IgD-negative memory B cell (primary cell): ENCODE measurements around the gene XIRP2. TPM values are rescaled to one million over a fixed set of nuclear protein-coding genes. Genes with fewer than 3 reads are reported as not detected.
"Not testable (repeated sequence)": the region's sequence is repeated elsewhere in the genome, so short reads cannot be mapped to it uniquely, and the experiment has no call there.

Source experiments
- H3K27ac Mint-ChIP-seq, 3 donors: one replicate each; pipeline ENCODE4 v1.8.0; 2020 to 2022; ENCODE audit warnings: mild to moderate bottlenecking in 3 of 3, mixed read lengths in 3 of 3, moderate library complexity in 1 of 3
- H3K27me3 Mint-ChIP-seq: one replicate; pipeline ENCODE4 v1.8.0; 2021; ENCODE audit warnings: mixed read lengths
- H3K36me3 Mint-ChIP-seq: one replicate; pipeline ENCODE4 v1.8.0; 2020; ENCODE audit warnings: mild to moderate bottlenecking, mixed read lengths
- H3K4me1 Mint-ChIP-seq, 3 donors: one replicate each; pipeline ENCODE4 v1.8.0; 2020 to 2022; ENCODE audit warnings: mixed read lengths in 3 of 3, mild to moderate bottlenecking in 1 of 3
- H3K4me3 Mint-ChIP-seq, 4 donors: one replicate each; pipeline ENCODE4 v1.8.0; 2020 to 2022; ENCODE audit warnings: mild to moderate bottlenecking in 4 of 4, mixed read lengths in 4 of 4, moderate library complexity in 3 of 4
- H3K9me3 Mint-ChIP-seq, 3 donors: one replicate each; pipeline ENCODE4 v1.8.0; 2020 to 2021; ENCODE audit warnings: mixed read lengths in 3 of 3, mild to moderate bottlenecking in 1 of 3
- polyA plus RNA-seq: library from polyadenylated mRNA; unstranded; fragments of 300-500 nt; fragmentation: Illumina TruSeq; gene quantifications from one replicate; pipeline ENCODE4 v1.2.3, GENCODE V29; 2021

The XIRP2 gene
- polyA plus RNA-seq, 1 donor from 2014 or later: not detected

- Mint-ChIP-seq H3K27ac (no peak overlapping the region), H3K27me3 (no peaks in the 10 kb centered on the region), H3K9me3 (no peaks in the 10 kb centered on the region), H3K4me1 (peaks cover 0 to 2% (median 0%) of the 10 kb centered on the region in 3 donors), H3K4me3 (no peak overlapping the region), H3K36me3 (no peaks in the 10 kb centered on the region)
Observed at GRCh38 chr2:167200019-167200418, 311.7 kb downstream of the XIRP2 start.

GRCh38 chr2:167209784-167210183, 321.5 kb downstream of the XIRP2 start:
- Mint-ChIP-seq H3K27ac (no peak overlapping the region), H3K4me3 (no peak overlapping the region), H3K4me1 (no peaks in the 10 kb centered on the region), H3K27me3 (no peaks in the 10 kb centered on the region), H3K36me3 (no peaks in the 10 kb centered on the region), H3K9me3 (no peaks in the 10 kb centered on the region)

DNA sequence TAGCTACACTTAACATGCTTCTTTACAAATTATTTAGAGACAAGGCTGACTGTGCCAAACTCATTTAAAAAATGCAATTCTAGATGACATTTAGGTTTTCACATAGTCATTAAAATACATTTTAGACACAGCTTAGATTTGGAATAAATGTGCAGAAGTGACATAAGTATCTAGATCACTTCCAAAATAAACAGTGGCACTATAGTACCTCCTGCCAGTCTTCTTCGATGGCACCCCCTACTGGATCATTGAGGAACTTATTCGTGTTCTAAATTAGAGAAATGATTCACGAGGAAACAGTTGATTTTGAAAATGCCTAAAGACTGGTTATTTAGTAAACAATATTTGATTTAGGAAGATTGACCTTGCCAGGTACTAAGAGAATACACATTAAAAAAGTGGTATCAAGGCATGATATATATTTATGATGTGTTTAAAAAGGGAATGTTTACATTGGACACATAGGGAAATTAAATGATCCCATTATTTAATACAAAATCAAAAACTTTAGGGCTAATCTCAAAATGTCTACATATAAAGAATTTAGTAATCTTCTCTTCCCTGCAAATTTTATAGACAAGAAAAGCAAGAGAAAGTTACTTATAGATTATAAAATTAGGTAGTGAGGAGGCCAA, 323.9 kb downstream of the XIRP2 start:
- H3K27me3 Mint-ChIP-seq: no peaks in the 10 kb centered on the region
- no peaks in the 10 kb centered on the region for H3K4me1 Mint-ChIP-seq
- no peak overlapping the region for H3K27ac Mint-ChIP-seq
- no peak overlapping the region for H3K4me3 Mint-ChIP-seq
- H3K9me3 Mint-ChIP-seq: no peaks in the 10 kb centered on the region
- no peaks in the 10 kb centered on the region for H3K36me3 Mint-ChIP-seq

DNA sequence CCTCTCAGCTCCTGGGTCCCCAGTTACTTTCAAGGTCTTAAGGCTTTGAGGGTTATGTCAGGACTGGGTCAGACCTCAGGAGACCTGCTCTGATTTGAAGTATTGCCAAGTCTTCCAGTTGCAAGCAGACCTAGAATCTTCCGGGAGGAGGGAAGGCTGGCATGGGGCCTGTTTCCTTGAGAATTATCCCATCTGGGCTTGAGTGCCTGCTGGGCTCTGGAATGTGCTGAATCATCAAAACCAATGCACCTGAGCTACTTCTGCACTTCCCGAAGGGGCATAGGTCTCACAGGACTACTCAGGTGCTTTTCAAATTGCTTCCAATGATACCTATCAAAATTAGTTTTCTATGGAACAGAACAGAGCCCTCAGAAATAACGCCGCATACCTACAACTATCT, 327.3 kb downstream of the XIRP2 start:
- Mint-ChIP-seq H3K4me3 (no peak overlapping the region), H3K36me3 (no peaks in the 10 kb centered on the region), H3K27me3 (no peaks in the 10 kb centered on the region), H3K9me3 (no peaks in the 10 kb centered on the region), H3K27ac (no peak overlapping the region), H3K4me1 (no peaks in the 10 kb centered on the region)

- H3K27ac Mint-ChIP-seq: no peak overlapping the region
- no peaks in the 10 kb centered on the region for H3K4me1 Mint-ChIP-seq
- no peaks in the 10 kb centered on the region for H3K9me3 Mint-ChIP-seq
- H3K27me3 Mint-ChIP-seq: no peaks in the 10 kb centered on the region
- H3K36me3 Mint-ChIP-seq: no peaks in the 10 kb centered on the region
- no peak overlapping the region for H3K4me3 Mint-ChIP-seq
Observed at GRCh38 chr2:167237478-167237877, 349.2 kb downstream of the XIRP2 start.

DNA sequence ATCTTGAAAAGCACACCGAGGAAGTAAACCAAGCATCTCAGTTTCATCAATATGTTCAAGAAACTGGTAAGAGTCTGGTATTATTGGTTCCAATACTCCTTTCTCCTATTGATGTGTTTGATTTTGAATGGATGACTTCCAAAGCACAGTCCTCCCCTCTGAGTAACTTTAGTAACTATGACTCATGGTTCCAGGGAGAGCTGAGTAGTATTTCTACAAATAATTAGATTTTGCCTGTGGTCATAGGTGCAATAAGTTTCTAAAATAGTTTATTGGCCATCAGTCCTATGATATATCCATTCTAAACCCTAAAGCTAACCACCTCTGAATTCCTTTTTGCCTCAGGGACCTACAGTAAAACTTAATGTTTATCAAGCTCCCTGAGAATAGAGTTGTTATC, 352.4 kb downstream of the XIRP2 start:
- no peaks in the 10 kb centered on the region for H3K9me3 Mint-ChIP-seq
- H3K4me3 Mint-ChIP-seq: no peak overlapping the region
- H3K27me3 Mint-ChIP-seq: no peaks in the 10 kb centered on the region
- H3K4me1 Mint-ChIP-seq: no peaks in the 10 kb centered on the region
- H3K36me3 Mint-ChIP-seq: no peaks in the 10 kb centered on the region
- no peak overlapping the region for H3K27ac Mint-ChIP-seq

DNA sequence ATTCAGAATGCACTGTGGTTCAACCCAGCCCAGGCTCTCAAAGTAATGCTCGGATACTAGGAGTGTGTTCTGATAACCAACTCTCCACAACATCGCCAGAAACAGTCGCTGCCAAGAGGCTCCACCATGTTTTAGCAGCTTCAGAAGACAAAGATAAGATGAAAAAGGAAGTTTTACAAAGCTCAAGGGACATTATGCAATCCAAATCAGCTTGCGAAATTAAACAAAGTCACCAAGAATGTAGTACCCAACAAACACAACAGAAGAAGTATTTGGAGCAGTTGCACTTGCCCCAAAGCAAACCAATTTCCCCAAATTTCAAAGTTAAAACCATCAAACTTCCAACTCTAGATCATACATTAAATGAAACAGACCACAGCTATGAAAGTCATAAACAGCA, 360.9 kb downstream of the XIRP2 start:
- peaks cover 3% of the 10 kb centered on the region for H3K36me3 Mint-ChIP-seq
- H3K27ac Mint-ChIP-seq: no peak overlapping the region
- H3K4me3 Mint-ChIP-seq: no peak overlapping the region
- H3K9me3 Mint-ChIP-seq: peaks cover 0 to 13% (median 5%) of the 10 kb centered on the region in 3 donors
- H3K27me3 Mint-ChIP-seq: peaks cover 2% of the 10 kb centered on the region
- no peaks in the 10 kb centered on the region for H3K4me1 Mint-ChIP-seq

- Mint-ChIP-seq H3K4me3 (no peak overlapping the region), H3K9me3 (peaks cover 0 to 13% (median 9%) of the 10 kb centered on the region in 3 donors), H3K27ac (no peak overlapping the region), H3K27me3 (no peaks in the 10 kb centered on the region), H3K4me1 (no peaks in the 10 kb centered on the region), H3K36me3 (peaks cover 3% of the 10 kb centered on the region)
Observed at GRCh38 chr2:167253025-167253424, 364.7 kb downstream of the XIRP2 start.

GRCh38 chr2:167254721-167255120, 366.4 kb downstream of the XIRP2 start:
- Mint-ChIP-seq H3K27me3 (no peaks in the 10 kb centered on the region), H3K27ac (no peak overlapping the region)

GRCh38 chr2:167258712-167259111, 370.4 kb downstream of the XIRP2 start:
- no peaks in the 10 kb centered on the region for H3K36me3 Mint-ChIP-seq
- H3K9me3 Mint-ChIP-seq: peaks cover 0 to 4% (median 0%) of the 10 kb centered on the region in 3 donors
- H3K27ac Mint-ChIP-seq: no peak overlapping the region
- no peaks in the 10 kb centered on the region for H3K27me3 Mint-ChIP-seq
- H3K4me1 Mint-ChIP-seq: no peaks in the 10 kb centered on the region
- H3K4me3 Mint-ChIP-seq: no peak overlapping the region

More at GRCh38 chr2:167254721-167255120, 366.4 kb downstream of the XIRP2 start:
- H3K36me3 Mint-ChIP-seq: no peaks in the 10 kb centered on the region
- no peak overlapping the region for H3K4me3 Mint-ChIP-seq
- H3K9me3 Mint-ChIP-seq: peaks cover 0 to 5% (median 0%) of the 10 kb centered on the region in 3 donors
- no peaks in the 10 kb centered on the region for H3K4me1 Mint-ChIP-seq

DNA sequence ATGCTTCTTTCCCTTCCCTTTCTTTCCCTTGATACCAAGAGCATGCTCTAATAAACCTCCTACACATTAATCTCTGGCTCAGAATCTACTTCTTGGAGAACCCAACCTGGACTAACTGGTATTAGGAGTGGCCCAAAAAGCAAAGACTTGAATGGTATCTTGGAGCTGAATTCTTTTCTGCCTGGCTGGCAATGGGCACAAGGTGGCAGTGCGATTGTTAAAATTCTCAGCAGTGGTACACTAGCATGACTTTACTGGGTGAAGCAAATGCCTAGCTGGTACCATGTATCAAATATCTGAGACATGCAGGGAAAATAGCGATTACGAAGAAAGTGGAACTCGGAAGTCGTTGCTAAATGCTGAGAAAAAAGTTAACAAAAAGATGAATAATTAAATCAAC, 376.1 kb downstream of the XIRP2 start:
- no peaks in the 10 kb centered on the region for H3K27me3 Mint-ChIP-seq
- no peak overlapping the region for H3K27ac Mint-ChIP-seq
- no peaks in the 10 kb centered on the region for H3K36me3 Mint-ChIP-seq
- H3K4me1 Mint-ChIP-seq: no peaks in the 10 kb centered on the region
- no peak overlapping the region for H3K4me3 Mint-ChIP-seq
- H3K9me3 Mint-ChIP-seq: peaks cover 4 to 9% (median 4%) of the 10 kb centered on the region in 3 donors

DNA sequence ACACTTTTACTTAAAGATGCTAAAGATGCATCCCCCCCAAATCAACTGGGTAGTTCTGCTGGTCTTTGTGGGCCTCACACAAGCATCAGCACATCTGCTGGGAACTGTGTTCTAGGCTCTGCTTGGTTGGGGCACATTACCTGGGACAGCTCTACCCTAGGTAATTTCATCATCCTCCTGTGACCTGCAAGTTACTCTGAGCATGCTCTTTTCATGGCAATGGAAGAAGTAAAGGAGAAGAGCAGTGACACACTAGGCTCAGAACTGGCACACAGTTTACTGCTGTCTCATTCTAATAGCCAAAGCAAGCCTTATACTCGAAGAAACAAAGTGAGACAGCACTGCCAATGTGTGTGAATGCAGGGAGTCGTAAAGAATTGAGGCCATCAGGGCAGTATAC, 376.7 kb downstream of the XIRP2 start:
- Mint-ChIP-seq H3K4me3 (no peak overlapping the region), H3K27me3 (no peaks in the 10 kb centered on the region), H3K36me3 (no peaks in the 10 kb centered on the region), H3K4me1 (no peaks in the 10 kb centered on the region), H3K27ac (no peak overlapping the region), H3K9me3 (peaks cover 4 to 9% (median 8%) of the 10 kb centered on the region in 3 donors)

DNA sequence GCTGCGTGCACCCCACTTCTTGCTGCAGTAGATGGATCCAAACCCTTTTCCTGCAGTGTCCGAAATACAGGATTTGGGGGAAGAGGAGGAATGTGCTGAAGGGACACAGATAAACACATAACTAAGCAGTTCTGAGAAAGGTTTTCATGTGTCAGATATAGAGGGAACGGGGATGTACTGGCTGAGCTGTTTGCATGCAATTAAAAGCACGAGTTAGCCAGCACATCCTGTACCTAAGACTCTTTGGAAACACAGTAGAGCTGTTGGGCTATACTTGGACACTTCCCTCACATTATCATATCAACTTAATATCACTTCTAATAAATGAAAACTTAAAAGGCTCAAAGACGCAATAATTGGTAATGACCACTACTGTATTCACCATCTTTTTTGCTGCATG, 377.4 kb downstream of the XIRP2 start:
- Mint-ChIP-seq H3K9me3 (peaks cover 4 to 9% (median 8%) of the 10 kb centered on the region in 3 donors), H3K27ac (no peak overlapping the region), H3K27me3 (no peaks in the 10 kb centered on the region), H3K4me1 (no peaks in the 10 kb centered on the region), H3K4me3 (no peak overlapping the region), H3K36me3 (no peaks in the 10 kb centered on the region)

DNA sequence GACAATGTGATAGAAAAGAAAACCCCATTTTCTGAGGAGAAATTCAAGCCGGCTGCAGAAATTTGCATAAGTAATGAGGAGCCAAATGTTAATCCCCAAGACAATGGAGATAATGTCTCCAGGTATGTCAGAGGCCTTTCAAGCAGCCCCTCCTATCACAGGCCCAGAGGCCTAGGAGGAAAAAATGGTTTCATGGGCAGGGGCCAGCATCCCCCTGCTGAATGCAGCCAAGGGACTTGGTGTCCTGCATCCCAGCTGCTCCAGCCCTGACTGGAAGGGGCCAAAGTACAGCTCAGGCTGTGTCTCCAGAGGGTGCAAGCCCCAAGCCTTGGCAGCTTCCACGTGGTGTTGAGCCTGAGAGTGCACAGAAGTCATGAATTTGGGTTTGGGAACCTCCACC, 380.0 kb downstream of the XIRP2 start:
- H3K27ac Mint-ChIP-seq, H3K27me3 Mint-ChIP-seq, H3K36me3 Mint-ChIP-seq, H3K4me3 Mint-ChIP-seq, H3K4me1 Mint-ChIP-seq, H3K9me3 Mint-ChIP-seq: not testable (repeated sequence)

- H3K9me3 Mint-ChIP-seq: peaks cover 4 to 8% (median 6%) of the 10 kb centered on the region in 3 donors
- no peaks in the 10 kb centered on the region for H3K4me1 Mint-ChIP-seq
- no peaks in the 10 kb centered on the region for H3K36me3 Mint-ChIP-seq
- no peaks in the 10 kb centered on the region for H3K27me3 Mint-ChIP-seq
- no peak overlapping the region for H3K4me3 Mint-ChIP-seq
- H3K27ac Mint-ChIP-seq: no peak overlapping the region
Observed at GRCh38 chr2:167271932-167272331, 383.7 kb downstream of the XIRP2 start.

DNA sequence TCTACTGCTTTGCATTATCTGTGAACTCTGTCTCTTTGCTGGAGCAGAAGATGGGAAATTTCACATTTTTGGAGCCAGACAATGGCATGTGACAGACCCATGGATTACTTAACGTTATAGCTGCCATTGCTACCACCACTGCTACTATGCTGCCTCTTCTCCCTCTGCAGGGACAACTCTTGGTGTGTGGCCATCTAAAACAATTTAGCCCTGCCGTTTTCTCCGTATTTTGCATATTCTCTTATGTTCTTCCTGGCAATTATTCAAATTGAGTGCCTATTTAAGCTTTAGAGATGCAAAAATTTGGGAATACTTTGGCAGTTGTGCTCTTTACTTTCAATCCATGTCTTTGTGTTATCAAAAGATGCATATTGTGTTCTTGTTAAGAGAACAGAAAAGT, 386.8 kb downstream of the XIRP2 start:
- no peaks in the 10 kb centered on the region for H3K27me3 Mint-ChIP-seq
- no peaks in the 10 kb centered on the region for H3K4me1 Mint-ChIP-seq
- no peaks in the 10 kb centered on the region for H3K36me3 Mint-ChIP-seq
- H3K4me3 Mint-ChIP-seq: no peak overlapping the region
- peaks cover 0 to 10% (median 3%) of the 10 kb centered on the region in 3 donors for H3K9me3 Mint-ChIP-seq
- H3K27ac Mint-ChIP-seq: no peak overlapping the region
